Nucleus accumbens (tissue), 56 donors: Measurements from ENCODE around the gene TRIM67.
A peak's percentile ranks its signal among the peaks of the same experiment; 100 is the strongest.
"Not testable (repeated sequence)": the region's sequence is repeated elsewhere in the genome, so short reads cannot be mapped to it uniquely, and the experiment has no call there.

Experiments used
- DNase-seq, 56 donors: peaks; one replicate each; lab custom pipeline; 2025; lab: John Stamatoyannopoulos, UW

The TRIM67 gene

DNA sequence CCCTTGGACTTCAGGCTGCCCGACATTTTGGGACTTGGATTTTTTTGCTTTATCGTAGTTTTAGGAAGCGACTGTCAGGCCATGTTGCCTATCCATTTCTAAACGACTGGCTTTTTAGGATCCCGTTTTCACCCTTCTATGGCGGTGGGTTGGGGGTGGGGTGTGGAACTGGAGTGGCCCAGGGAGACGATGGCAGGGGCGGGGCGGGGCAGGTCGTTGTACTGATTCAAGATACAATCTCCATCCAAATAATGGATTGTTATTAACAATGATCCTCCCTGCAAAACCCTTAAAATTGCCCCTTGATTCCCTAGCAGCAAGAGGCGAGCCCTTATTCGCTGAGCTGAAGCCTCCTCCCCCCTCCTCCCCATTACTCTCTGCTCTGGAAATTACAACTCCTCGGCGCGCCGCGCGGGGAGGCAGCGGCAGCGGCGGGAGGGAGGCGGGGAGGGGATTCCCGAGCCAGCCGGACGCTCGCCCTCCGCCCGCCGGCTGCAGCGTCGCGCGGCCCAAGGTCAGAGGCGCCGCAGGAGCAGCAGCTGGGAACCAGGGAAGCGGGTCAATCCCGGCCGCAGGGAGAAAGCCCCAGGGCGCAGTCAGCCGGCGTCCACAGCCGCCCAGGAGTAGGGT, at the start of gene TRIM67:
Gene TRIM67, plus strand, starts transcription at position 392 of the 630 bp plus-strand sequence. CDS start 912 bp downstream, outside the sequence.
- DNase-seq = peak in 25 of 56 donors; percentile 5 to 51 (median 27)

DNA sequence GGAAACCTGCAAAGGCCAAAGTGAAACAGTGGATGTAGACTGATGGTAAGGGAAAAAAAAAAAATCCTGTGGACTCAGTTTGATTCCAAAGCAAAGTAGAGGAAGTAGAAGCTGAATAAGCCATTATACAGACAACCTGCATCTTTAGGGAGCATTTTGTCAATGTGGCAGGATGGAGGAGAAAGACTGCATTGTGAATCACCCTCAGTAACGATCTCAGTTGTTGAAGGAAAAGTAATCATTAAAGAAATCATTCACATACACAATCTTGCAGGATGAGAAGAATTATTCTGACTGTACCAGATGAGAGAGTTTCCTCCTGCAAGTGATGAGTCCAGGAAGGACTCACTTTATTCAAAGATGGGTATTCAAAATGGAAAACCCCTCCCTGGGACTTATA, 45.1 kb upstream of the TRIM67 start:
- DNase-seq = no peak

DNA sequence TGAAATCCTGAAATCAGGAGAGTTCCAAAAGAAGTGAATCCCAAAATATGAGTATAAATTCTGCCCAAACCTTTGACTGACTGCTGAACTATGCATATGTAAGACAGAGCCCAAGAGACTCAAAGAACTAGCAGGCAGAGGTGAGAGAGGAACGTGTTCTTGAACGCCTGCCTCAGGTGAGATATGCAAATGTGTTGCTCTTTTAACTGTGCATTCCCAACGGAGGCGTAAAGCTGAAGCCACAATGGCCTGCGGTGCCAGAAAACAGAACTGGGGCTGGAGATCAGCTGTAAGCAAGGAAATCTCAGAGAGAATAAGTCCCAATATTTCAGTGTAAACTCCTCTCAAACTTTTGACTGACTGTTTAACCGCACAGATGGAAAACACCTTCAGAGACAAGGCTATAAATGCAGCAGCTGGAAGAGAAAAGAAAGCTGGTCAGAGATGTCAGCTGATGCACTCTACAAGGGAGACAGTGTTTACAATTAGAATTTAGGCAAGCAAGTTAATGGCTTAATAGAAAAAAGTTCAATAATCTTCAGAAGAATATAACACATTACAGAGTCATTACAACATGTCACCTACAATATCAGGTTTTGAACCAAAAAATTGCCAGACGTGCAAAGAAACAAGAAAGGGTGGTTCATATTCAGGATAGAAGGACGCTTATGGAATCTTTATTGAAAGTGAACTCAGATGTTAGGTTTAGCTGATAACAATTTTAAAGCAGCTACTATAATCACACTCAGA, 43.0 kb upstream of the TRIM67 start:
- no peak for DNase-seq

DNA sequence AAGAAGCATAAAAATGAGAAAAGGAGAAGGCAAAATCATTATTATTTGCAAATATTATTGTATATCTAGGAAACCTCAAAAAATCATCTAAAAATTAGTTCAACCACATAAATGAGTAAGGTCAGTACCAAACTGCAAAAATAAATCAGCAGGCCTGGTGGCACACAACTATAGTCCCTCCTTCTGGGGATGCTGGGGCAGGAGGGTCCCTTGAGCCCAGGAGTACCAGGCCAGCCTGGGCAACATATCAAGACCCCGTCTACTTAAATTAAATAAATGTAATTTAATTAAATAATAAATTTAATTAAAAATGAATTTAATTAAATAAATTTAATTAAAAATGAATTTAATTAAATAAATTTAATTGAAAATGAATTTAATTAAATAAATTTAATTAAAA, 40.3 kb upstream of the TRIM67 start:
- DNase-seq = no peak

DNA sequence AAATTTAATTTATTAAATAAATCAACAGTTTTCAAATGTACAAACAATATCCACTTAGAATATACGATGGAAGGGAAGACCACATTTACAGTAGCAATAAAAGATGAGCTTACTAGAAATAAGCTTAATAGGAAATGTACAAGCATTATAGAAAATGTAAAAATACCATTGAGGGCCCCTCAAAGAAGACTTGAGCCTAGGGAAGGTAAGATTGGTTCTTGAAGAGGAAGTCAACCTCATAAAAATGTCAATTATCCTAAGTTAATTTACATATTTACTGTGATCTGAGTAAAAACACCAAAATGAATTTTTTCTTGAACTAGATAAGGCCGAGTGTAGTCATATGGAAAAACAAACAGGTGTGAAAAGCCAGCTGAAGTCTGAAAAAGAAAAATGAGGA, 39.7 kb upstream of the TRIM67 start:
- DNase-seq = no peak

DNA sequence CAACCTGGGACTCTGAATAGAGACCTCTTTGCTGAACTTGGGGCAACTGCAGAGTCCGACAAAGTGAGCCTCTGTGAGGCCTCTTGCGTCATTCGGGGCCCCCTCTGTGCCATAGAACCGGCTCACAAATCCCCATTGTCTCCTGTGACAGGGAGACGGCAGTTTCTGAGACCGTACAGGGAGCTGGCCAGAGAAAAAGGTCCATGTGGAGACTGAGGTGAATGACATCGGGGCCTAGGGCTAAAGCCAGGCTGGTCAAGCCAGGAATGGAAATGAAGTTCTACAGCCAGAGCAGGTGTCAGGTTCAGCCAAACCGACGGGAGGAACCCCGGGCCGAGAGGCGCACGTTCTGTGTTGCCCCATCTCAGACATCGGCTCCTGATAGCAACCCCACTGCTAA, 37.1 kb upstream of the TRIM67 start:
- DNase-seq = peak in 33 of 56 donors; percentile 3 to 69 (median 16)

DNA sequence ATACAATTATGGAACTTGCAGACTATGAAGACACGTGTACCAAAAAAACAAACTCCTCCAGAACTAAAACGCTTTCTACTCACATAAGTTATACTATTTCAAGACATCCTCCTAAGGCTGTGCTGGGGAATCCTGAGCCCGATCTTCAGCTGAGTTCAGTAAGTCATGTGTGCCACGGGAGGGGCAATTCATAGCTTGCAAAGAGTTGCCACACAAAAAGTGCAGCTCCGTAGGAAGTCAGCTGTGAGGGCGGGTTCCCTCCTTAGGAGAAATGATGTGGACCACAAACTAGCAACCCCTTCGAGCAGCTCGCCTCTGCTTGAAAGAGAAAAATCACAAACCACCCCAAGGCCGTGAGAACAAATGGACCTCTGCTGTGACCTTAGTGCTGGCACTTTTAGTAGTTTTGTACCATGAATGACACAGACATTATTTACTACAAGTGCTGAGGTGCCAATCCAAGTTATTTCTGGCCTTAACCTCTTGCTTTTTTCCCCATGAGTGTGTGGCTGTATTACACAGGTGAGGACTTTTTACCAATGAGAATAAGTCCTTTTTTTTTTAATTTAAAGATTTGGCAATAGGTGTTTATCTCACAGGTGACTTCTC, 35.8 kb upstream of the TRIM67 start:
- no peak for DNase-seq

DNA sequence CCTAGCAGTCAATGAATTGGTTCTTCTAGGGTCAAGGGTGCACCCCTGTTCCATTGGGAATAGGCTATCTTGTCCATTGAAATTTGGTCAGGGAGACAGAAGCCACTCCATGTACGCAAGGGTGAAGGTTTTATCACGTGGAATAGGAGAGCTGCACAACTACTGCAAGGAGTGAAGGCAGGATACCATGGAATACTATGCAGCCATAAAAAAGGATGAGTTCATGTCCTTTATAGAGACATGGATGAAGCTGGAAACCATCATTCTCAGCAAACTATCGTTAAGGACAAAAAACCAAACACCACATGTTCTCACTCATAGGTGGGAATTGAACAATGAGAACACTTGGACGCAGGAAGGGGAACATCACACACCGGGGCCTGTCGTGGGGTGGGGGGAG, 34.8 kb upstream of the TRIM67 start:
- DNase-seq = not testable (repeated sequence)

DNA sequence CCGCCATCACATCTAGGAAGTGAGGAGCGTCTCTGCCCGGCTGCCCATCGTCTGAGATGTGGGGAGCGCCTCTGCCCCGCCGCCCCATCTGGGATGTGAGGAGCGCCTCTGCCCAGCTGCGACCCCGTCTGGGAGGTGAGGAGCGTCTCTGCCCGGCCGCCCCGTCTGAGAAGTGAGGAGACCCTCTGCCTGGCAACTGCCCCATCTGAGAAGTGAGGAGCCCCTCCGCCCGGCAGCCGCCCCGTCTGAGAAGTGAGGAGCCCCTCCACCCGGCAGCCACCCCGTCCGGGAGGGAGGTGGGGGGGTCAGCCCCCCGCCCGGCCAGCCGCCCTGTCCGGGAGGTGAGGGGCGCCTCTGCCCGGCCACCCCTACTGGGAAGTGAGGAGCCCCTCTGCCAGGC, 33.4 kb upstream of the TRIM67 start:
- not testable (repeated sequence) for DNase-seq

DNA sequence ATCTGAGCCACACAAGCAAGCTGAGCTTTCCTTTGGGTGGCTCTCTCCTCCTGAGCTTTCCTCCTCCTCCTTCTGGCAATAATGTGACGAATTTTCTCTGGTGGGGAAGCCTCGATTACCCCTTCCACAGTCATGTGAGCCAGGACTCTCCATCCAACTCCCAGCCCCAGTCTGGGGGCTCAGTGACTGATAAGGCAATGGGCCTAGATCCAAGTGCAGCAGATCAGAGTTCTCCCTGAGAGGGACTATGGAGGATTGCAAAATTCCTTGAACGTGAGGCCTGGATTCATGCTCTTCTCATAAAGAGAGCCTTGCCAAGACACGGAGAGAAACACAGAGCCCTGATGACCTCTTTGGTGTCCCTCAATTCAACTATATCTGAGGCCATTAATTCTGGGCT, 31.3 kb upstream of the TRIM67 start:
- no peak for DNase-seq

DNA sequence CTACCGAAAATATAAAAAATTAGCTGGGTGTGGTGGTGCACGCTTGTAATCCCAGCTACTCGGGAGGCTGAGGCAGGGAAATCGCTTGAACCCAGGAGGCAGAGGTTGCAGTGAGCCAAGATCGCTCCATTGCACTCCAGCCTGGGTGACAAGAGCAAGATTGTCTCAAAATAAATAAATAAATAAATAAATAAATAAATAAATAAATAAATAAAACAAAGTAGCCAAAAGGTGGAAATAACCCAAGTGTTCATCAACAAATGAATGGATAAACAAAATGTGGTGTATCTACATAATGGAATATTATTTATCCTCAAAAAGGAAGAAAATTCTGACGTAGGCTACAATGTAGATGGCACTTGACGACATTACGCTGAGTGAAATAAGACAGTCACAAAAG, 29.3 kb upstream of the TRIM67 start:
- not testable (repeated sequence) for DNase-seq

DNA sequence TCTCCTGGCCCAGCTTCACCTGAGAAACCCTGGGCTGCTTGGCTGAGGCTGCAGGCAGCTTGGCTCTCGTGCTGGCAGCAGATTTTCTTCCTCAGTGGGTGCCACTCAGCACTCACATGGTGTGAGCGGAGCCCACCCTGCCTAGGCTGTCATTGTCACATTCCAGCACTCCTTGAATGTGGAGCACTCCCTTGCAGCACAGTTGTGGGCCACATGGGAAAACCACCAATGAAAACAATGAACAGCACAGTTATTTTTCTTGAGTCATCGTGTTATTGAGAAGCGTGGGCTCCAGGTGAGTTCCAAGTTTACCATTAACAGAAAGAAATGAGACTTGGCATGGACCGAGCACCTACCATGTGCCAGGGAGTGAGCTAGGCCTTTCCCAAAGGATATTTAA, 27.2 kb upstream of the TRIM67 start:
- no peak for DNase-seq

DNA sequence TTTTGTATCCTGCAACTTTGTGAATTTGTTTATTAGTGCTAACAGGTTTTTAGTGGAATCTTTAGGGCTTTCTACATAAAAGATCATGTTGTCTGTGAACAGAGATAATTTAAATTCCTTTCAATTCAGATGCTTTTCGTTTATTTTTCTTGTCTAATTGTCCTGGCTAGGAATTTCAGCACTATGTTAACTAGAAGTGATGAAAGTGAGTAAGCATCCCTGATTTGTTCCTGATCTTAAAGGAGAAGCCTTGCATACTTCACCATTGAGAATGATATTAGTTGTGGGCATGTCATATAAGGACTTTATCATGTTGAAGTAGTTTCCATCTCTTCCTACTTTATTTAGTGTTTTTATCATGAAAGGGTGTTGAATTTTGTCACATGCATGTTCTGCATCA, 23.6 kb upstream of the TRIM67 start:
- no peak for DNase-seq

DNA sequence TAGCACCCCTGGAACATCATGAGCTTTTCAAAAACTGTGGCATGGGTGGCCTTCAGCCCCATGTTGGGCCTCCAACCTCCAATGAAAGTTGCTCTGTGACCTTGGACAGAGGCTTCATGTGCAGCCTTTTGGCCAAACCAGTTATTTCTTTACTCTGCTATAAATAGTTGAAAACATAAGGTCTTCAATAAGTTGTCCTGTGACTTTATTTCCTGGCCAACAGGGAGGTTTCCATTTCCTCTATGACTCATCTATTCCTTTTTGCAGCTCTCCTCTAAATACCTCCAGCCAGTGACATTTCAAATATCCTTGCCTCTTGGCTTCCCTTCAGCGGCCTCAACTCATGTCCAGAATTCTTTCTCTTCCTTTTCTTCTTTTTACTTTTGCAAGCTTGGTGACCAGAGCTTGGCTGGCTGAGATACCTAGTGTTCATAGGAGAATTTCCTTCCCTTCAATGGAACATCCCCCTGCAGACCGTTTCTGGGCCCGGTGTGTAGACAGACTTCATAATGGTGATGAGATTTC, 22.7 kb upstream of the TRIM67 start:
- DNase-seq = no peak

DNA sequence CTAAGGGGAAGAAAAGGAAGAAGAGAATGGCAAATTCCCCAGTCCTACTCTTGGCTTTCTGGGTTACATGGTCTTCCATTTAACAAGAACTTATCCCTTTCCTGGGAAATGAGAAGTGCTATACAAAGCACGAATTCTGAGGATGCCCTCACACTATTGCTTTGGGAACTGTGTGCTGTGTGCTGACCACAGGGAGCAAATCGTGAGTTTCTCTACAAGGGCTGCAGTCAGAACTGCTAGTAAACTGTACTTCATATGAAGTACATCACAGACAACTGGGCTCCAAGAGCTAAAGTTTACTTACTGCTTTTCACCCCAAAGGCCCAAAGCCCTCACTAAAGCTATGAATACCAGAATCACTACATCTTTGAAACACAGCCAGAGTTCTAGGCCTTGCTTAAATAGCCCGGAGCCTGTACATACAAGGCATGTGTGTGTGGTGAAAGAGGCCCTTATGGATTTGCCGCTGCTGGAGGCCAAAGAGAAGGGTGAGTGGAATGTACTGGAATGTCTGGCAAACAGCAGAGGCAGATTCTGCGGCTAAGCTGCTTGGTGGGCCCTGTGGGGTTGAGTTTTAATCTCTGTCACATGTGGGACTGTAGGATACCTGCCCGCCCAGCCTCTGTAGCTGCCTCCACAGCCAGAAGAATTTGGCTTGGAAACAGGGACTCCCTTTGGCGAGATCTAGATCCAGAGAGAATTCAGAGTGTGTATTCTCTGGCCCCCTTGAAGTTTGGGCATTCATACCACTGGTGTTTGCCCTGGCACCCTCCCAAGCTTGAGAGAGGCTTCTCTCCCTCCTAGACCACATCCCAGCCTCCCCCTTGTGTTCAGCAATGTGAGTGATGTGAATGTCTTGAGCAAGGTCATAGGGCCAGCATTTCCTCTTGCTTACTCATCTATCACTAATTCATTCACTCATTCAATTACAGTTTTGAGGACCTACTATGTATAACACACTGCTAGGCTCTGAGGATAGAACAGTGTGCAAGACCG, 21.9 kb upstream of the TRIM67 start:
- DNase-seq = no peak

DNA sequence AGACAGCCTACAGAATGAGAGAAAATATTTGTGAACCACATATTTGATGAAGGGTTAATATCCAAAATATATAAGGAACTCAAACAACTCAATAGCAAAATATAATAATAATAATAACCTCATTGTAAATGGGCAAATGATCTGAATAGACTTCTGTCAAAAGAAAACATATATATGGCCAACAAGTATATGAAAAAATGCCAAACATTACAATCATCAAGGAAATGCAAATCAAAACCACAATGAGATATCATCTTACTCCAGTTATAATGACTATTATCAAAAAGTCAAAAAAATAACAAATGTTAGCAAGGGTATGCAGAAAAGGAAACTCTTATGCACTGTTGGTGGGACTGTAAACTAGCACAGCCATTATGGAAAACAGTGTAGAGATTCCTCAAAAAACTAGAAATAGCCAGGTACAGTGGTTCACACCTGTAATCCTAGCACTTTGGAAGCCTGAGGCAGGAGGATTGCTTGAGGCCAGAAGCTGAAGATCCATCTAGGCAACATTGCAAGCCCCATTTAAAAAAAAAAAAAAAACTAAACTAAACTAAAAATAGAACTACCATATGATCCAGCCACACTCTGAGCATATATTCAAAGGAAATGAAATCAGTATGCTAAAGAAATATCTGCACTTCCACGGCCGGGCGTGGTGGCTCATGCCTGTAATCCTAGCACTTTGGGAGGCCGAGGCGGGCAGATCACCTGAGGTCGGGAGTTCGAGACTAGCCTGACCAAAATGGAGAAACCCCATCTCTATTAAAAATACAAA, 17.3 kb upstream of the TRIM67 start:
- DNase-seq = no peak

DNA sequence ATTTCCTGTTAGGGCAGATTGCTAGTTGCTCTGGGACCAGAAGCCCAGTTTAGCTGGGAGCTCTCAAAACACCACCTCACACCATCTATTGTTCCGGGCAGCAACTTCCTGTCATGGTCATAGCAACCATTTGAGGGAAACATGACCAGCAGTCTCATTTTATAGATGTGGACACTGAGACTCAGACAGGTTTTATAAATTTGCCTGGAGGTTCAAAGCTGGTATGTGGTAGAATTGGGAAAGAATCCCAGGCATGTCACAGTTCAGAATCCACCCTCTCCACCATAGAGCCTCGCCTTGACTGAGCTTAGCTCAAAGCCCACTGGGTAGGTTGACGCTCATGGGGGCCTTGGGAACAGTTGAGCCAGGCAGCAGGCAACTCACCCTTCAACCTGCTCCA, 14.0 kb upstream of the TRIM67 start:
- DNase-seq = no peak

DNA sequence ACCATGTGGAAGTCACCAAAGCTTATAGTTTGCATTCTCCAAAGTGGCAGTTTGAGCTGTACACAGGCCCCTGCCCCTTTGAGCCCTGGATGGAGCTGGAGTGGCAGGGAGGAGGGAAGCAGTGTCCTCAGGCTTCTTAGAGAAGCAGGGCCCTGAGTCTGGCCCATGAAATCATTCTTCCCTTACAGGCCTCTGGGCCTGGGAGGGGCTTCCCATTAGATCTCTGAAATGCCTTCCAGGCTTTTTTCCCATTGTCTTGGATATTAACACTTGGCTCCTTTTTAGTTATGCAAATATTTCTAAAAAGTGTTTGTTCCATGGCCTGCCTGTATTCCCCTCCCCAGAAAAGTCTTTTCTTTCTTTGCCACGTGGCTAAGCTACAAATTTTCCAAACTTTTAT, 10.0 kb upstream of the TRIM67 start:
- no peak for DNase-seq

DNA sequence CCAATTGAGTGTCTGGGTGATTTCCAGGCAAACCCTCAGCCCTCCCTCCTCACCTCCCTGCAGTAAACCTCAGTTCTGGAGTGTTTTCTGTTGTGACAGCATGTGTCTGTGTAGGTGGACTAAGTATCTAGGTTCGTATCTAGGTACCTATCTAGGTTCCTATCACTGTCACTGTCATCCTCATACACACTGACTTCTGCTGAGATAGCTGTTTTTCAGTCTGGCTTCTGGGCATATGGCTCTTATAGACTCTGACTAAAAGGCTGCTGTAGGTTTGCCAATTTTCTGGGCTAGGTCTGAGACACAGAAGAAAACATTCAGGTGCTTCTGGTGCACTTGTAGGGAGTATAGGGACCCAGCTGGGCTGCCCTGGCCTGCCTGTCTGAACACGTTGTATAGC, 8.1 kb upstream of the TRIM67 start:
- DNase-seq = no peak

DNA sequence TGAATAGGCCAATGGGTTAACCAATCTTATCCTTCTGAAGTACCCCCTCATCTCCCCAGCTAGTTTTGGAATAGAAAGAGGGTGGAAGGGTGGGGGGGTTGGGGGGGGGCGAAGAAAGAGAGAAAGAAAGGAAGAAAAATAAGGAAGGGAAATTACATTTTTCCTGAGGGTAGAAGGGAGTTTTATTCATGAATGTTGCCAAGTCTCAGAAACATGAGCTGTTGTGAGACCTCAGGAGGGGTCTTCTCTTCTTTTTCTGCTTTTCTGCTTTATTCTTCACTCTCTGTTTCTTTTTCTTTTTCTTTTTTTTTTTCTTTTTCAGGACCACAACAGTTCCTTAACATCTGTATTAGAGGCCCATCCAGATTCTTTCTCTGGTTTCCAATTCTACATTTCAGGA, 6.0 kb upstream of the TRIM67 start:
- no peak for DNase-seq
